ENCODE results near the gene IL22RA1.

- no peak for TF ChIP-seq CTCF (conservative IDR thresholded peaks at IDR 0.05; ENCODE audit: low read length)
- no peak for TF ChIP-seq EZH2phosphoT487 (IDR thresholded peaks at IDR 0.05; ENCODE audit: borderline replicate concordance, low read depth, low read length)
Observed at GRCh38 chr1:24071941-24072340, 71.0 kb downstream of the IL22RA1 start.
